ENCODE results near the gene CACNG1. TPM values are rescaled to one million over a fixed set of nuclear protein-coding genes. Genes with fewer than 3 reads are reported as not detected.

The CACNG1 gene
- total RNA-seq, 1 experiment from 2014 or later = not detected

- Histone ChIP-seq H3F3A (ENCODE audit: insufficient read depth, low read depth) (no peaks in the 10 kb centered on the region), H3K9me2 (ENCODE audit: insufficient read depth) (no peaks in the 10 kb centered on the region), H4K20me1 (ENCODE audit: insufficient read depth) (no peaks in the 10 kb centered on the region), H3K36me3 (ENCODE audit: low read depth) (no peaks in the 10 kb centered on the region), H3K79me2 (ENCODE audit: low read depth) (no peaks in the 10 kb centered on the region), H3K4me1 (replicated peaks; ENCODE audit: insufficient read depth) (no peaks in the 10 kb centered on the region), H3K27me3 (ENCODE audit: insufficient read depth, low read depth) (no peaks in the 10 kb centered on the region), H3K9me3 (ENCODE audit: insufficient read depth, low read depth) (no peaks in the 10 kb centered on the region), H3K27ac (no peak overlapping the region), H3K4me3 (no peak overlapping the region), H3K4me2 (no peak overlapping the region), H2AFZ (no peak overlapping the region)
- intact Hi-C loops (cut with micrococcal nuclease; ENCODE audit: unreplicated experiment) = no loop called here
- ChIA-PET CTCF (no interaction called here), POLR2A (ENCODE audit: unreplicated experiment) (interaction anchor here (0.7 kb wide), 1 partner anchor 90 kb away, joined by 6 read pairs; no protein-coding TSS in a partner anchor)
- no peak for DNase-seq
- TF ChIP-seq CTCF (conservative IDR thresholded peaks at IDR 0.05) (no peak), EZH2 (IDR thresholded peaks at IDR 0.05; ENCODE audit: low read depth) (no peak)
- no TSS peak for BruUV-seq (replicated peaks)
Measured at GRCh38 chr17:66996926-66997325, 47.4 kb upstream of the CACNG1 start.

- Histone ChIP-seq H3K9me2 (ENCODE audit: insufficient read depth) (no peaks in the 10 kb centered on the region), H3K27ac (no peak overlapping the region), H3K4me2 (no peak overlapping the region), H3K4me3 (no peak overlapping the region), H3K9me3 (ENCODE audit: insufficient read depth, low read depth) (no peaks in the 10 kb centered on the region), H4K20me1 (ENCODE audit: insufficient read depth) (0 out of 2 replicates have a peak, but pooled peaks cover 5% of the 10 kb centered on the region), H3F3A (ENCODE audit: insufficient read depth, low read depth) (no peaks in the 10 kb centered on the region), H3K79me2 (ENCODE audit: low read depth) (no peaks in the 10 kb centered on the region), H3K4me1 (replicated peaks; ENCODE audit: insufficient read depth) (no peaks in the 10 kb centered on the region), H3K36me3 (ENCODE audit: low read depth) (no peaks in the 10 kb centered on the region), H3K27me3 (ENCODE audit: insufficient read depth, low read depth) (no peaks in the 10 kb centered on the region), H2AFZ (no peak overlapping the region)
- POLR2A ChIA-PET (ENCODE audit: unreplicated experiment) = interaction anchor here (0.7 kb wide), 1 partner anchor 499 kb away, joined by 3 read pairs; no protein-coding TSS in a partner anchor
- no TSS peak for BruUV-seq (replicated peaks)
- CTCF ChIA-PET = interaction anchor here (0.6 kb wide), 1 partner anchor 53 kb away, joined by 3 read pairs; no protein-coding TSS in a partner anchor
- TF ChIP-seq EZH2 (IDR thresholded peaks at IDR 0.05; ENCODE audit: low read depth) (no peak), CTCF (conservative IDR thresholded peaks at IDR 0.05) (no peak)
- DNase-seq = no peak
- intact Hi-C loops (cut with micrococcal nuclease; ENCODE audit: unreplicated experiment) = no loop called here
Measured at GRCh38 chr17:67003231-67003630, 41.1 kb upstream of the CACNG1 start.

- H3K79me2 ChIP-seq (ENCODE audit: low read depth) = no peaks in the 10 kb centered on the region
- no peaks in the 10 kb centered on the region for H3K27me3 ChIP-seq (ENCODE audit: insufficient read depth, low read depth)
- H3K27ac ChIP-seq = no peak overlapping the region
- H3F3A ChIP-seq (ENCODE audit: insufficient read depth, low read depth) = no peaks in the 10 kb centered on the region
- no peak overlapping the region for H3K4me2 ChIP-seq
- no peak overlapping the region for H3K4me3 ChIP-seq
- TF ChIP-seq EZH2 (IDR thresholded peaks at IDR 0.05; ENCODE audit: low read depth) (no peak), CTCF (conservative IDR thresholded peaks at IDR 0.05) (no peak)
- H4K20me1 ChIP-seq (ENCODE audit: insufficient read depth) = 0 out of 2 replicates have a peak, but pooled peaks cover 5% of the 10 kb centered on the region
- H3K4me1 ChIP-seq (replicated peaks; ENCODE audit: insufficient read depth) = no peaks in the 10 kb centered on the region
- POLR2A ChIA-PET (ENCODE audit: unreplicated experiment) = interaction anchor here (0.6 to 0.7 kb wide), 2 partner anchors 184 to 498 kb away, joined by 3 read pairs; no protein-coding TSS in a partner anchor
- no peaks in the 10 kb centered on the region for H3K36me3 ChIP-seq (ENCODE audit: low read depth)
- H3K9me2 ChIP-seq (ENCODE audit: insufficient read depth) = no peaks in the 10 kb centered on the region
- no TSS peak for BruUV-seq (replicated peaks)
- intact Hi-C loops (cut with micrococcal nuclease; ENCODE audit: unreplicated experiment) = no loop called here
- no peak for DNase-seq
- H3K9me3 ChIP-seq (ENCODE audit: insufficient read depth, low read depth) = no peaks in the 10 kb centered on the region
- H2AFZ ChIP-seq = no peak overlapping the region
- CTCF ChIA-PET = interaction anchor here (0.6 kb wide), 1 partner anchor 40 kb away, joined by 7 read pairs; no protein-coding TSS in a partner anchor
Measured at GRCh38 chr17:67004181-67004580, 40.2 kb upstream of the CACNG1 start.
